ENCODE data around the gene SHANK3.

SHANK3 gene

GRCh38 chr22:50696251-50696798, 23.7 kb downstream of the SHANK3 start:
- H3K4me3 ChIP-seq (ENCODE audit: low read length) = no peak overlapping the region
- TF ChIP-seq ZNF274 (IDR thresholded peaks at IDR 0.05; ENCODE audit: low read depth, low read length) = no peak

- no peak for TF ChIP-seq ZNF274 (IDR thresholded peaks at IDR 0.05; ENCODE audit: low read depth, low read length)
- no peak overlapping the region for H3K4me3 ChIP-seq (ENCODE audit: low read length)
These were observed 24.4 kb downstream of the SHANK3 start for GRCh38 chr22:50696799-50697561.

GRCh38 chr22:50697667-50698506, 25.3 kb downstream of the SHANK3 start:
- H3K4me3 ChIP-seq (ENCODE audit: low read length) = no peak overlapping the region
- TF ChIP-seq ZNF274 (IDR thresholded peaks at IDR 0.05; ENCODE audit: low read depth, low read length) = no peak

GRCh38 chr22:50698546-50698945, 25.9 kb downstream of the SHANK3 start:
- H3K4me3 ChIP-seq (ENCODE audit: low read length) = no peak overlapping the region
- no peak for TF ChIP-seq ZNF274 (IDR thresholded peaks at IDR 0.05; ENCODE audit: low read depth, low read length)

GRCh38 chr22:50699001-50699755, 26.6 kb downstream of the SHANK3 start:
- no peak for TF ChIP-seq ZNF274 (IDR thresholded peaks at IDR 0.05; ENCODE audit: low read depth, low read length)
- no peak overlapping the region for H3K4me3 ChIP-seq (ENCODE audit: low read length)

GRCh38 chr22:50699756-50700386, 27.2 kb downstream of the SHANK3 start:
- no peak for TF ChIP-seq ZNF274 (IDR thresholded peaks at IDR 0.05; ENCODE audit: low read depth, low read length)
- no peak overlapping the region for H3K4me3 ChIP-seq (ENCODE audit: low read length)

GRCh38 chr22:50700387-50701075, 27.9 kb downstream of the SHANK3 start:
- no peak overlapping the region for H3K4me3 ChIP-seq (ENCODE audit: low read length)
- TF ChIP-seq ZNF274 (IDR thresholded peaks at IDR 0.05; ENCODE audit: low read depth, low read length) = no peak

- no peak for TF ChIP-seq ZNF274 (IDR thresholded peaks at IDR 0.05; ENCODE audit: low read depth, low read length)
- no peak overlapping the region for H3K4me3 ChIP-seq (ENCODE audit: low read length)
These were observed 28.4 kb downstream of the SHANK3 start for GRCh38 chr22:50701076-50701419.

- no peak overlapping the region for H3K4me3 ChIP-seq (ENCODE audit: low read length)
- TF ChIP-seq ZNF274 (IDR thresholded peaks at IDR 0.05; ENCODE audit: low read depth, low read length) = no peak
These were observed 29.0 kb downstream of the SHANK3 start for GRCh38 chr22:50701428-50702154.

- no peak for TF ChIP-seq ZNF274 (IDR thresholded peaks at IDR 0.05; ENCODE audit: low read depth, low read length)
- H3K4me3 ChIP-seq (ENCODE audit: low read length) = no peak overlapping the region
These were observed 29.6 kb downstream of the SHANK3 start for GRCh38 chr22:50702261-50702671.

- no peak for TF ChIP-seq ZNF274 (IDR thresholded peaks at IDR 0.05; ENCODE audit: low read depth, low read length)
- no peak overlapping the region for H3K4me3 ChIP-seq (ENCODE audit: low read length)
These were observed 30.4 kb downstream of the SHANK3 start for GRCh38 chr22:50702821-50703725.
